CD8-positive, alpha-beta memory T cell (primary cell): Measurements from ENCODE around the gene UBASH3A. TPM values are rescaled to one million over a fixed set of nuclear protein-coding genes. Genes with fewer than 3 reads are reported as not detected.

ENCODE experiments used
- CTCF ChIA-PET: fragments of 350-600 bp; sonication (Branson Sonifier 250); formaldehyde crosslinking; loops from one replicate; lab custom pipeline; 2021; ENCODE audit warnings: antibody characterized with exemption; lab: Charles Lee
- POLR2A ChIA-PET: fragments of 350-600 bp; sonication (Branson Sonifier 250); formaldehyde crosslinking; loops from one replicate; lab custom pipeline; 2021; ENCODE audit warnings: antibody characterized with exemption; lab: Charles Lee
- DNase-seq, 5 donors: peaks; one replicate each; pipeline versions ENCODE4 v3.0.0 to v3.0.0-alpha.2; 2020 to 2022; ENCODE audit warnings: mixed read lengths in 1 of 5
- H3K27ac ChIP-seq: one replicate; pipeline ENCODE4 v1.7.0; 2013; ENCODE audit warnings: low read depth, mild to moderate bottlenecking, low read length, moderate library complexity
- H3K27me3 ChIP-seq: 2 replicates; pipeline ENCODE4 v1.7.0; 2013; ENCODE audit warnings: low read length, mild to moderate bottlenecking; ENCODE audit not compliant: insufficient read depth, poor library complexity, severe bottlenecking
- H3K36me3 ChIP-seq: 2 replicates; pipeline ENCODE4 v1.7.0; 2013; ENCODE audit warnings: mild to moderate bottlenecking, low read length, moderate library complexity; ENCODE audit not compliant: insufficient read depth
- H3K4me1 ChIP-seq: 2 replicates; pipeline ENCODE4 v1.7.0; 2013; ENCODE audit warnings: mild to moderate bottlenecking, low read length, moderate library complexity; ENCODE audit not compliant: insufficient read depth
- H3K4me3 ChIP-seq: 2 replicates; pipeline ENCODE4 v1.7.0; 2013; ENCODE audit warnings: mild to moderate bottlenecking, low read length
- H3K9me3 ChIP-seq: 2 replicates; pipeline ENCODE4 v1.7.0; 2013; ENCODE audit warnings: mild to moderate bottlenecking, low read length
- H3K27ac Mint-ChIP-seq, 8 donors: one replicate each; pipeline ENCODE4 v1.8.0; 2020 to 2021; ENCODE audit warnings: mixed read lengths in 8 of 8, mild to moderate bottlenecking in 6 of 8, inconsistent platforms in 3 of 8, moderate library complexity in 3 of 8
- H3K27me3 Mint-ChIP-seq, 2 donors: one replicate each; pipeline ENCODE4 v1.8.0; 2020 to 2021; ENCODE audit warnings: mixed read lengths in 2 of 2, mild to moderate bottlenecking in 1 of 2, moderate library complexity in 1 of 2
- H3K36me3 Mint-ChIP-seq, 3 donors: one replicate each; pipeline ENCODE4 v1.8.0; 2020 to 2021; ENCODE audit warnings: mixed read lengths in 3 of 3, inconsistent platforms in 1 of 3, mild to moderate bottlenecking in 1 of 3
- H3K4me1 Mint-ChIP-seq, 3 donors: one replicate each; pipeline ENCODE4 v1.8.0; 2020 to 2021; ENCODE audit warnings: mixed read lengths in 3 of 3, inconsistent platforms in 1 of 3, mild to moderate bottlenecking in 1 of 3
- H3K4me3 Mint-ChIP-seq, 7 donors: one replicate each; pipeline ENCODE4 v1.8.0; 2020 to 2021; ENCODE audit warnings: mixed read lengths in 7 of 7, mild to moderate bottlenecking in 6 of 7, moderate library complexity in 4 of 7, inconsistent platforms in 2 of 7
- H3K9me3 Mint-ChIP-seq, 5 donors: one replicate each; pipeline ENCODE4 v1.8.0; 2020 to 2022; ENCODE audit warnings: mixed read lengths in 5 of 5, mild to moderate bottlenecking in 3 of 5, moderate library complexity in 2 of 5, inconsistent platforms in 1 of 5
- polyA plus RNA-seq: library from polyadenylated mRNA; unstranded; fragments of 300-500 nt; fragmentation: Illumina TruSeq; gene quantifications from one replicate; pipeline ENCODE4 v1.2.3, GENCODE V29; 2021
- total RNA-seq, 2 experiments: library from RNA; stranded (reverse); gene quantifications; one replicate each; pipeline ENCODE4 v1.2.3, GENCODE V29; 2021

Gene UBASH3A, protein sequence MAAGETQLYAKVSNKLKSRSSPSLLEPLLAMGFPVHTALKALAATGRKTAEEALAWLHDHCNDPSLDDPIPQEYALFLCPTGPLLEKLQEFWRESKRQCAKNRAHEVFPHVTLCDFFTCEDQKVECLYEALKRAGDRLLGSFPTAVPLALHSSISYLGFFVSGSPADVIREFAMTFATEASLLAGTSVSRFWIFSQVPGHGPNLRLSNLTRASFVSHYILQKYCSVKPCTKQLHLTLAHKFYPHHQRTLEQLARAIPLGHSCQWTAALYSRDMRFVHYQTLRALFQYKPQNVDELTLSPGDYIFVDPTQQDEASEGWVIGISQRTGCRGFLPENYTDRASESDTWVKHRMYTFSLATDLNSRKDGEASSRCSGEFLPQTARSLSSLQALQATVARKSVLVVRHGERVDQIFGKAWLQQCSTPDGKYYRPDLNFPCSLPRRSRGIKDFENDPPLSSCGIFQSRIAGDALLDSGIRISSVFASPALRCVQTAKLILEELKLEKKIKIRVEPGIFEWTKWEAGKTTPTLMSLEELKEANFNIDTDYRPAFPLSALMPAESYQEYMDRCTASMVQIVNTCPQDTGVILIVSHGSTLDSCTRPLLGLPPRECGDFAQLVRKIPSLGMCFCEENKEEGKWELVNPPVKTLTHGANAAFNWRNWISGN
- total RNA-seq (10 to 100 TPM; 36.4 to 38.7 TPM), polyA plus RNA-seq (55.1 TPM)

DNA sequence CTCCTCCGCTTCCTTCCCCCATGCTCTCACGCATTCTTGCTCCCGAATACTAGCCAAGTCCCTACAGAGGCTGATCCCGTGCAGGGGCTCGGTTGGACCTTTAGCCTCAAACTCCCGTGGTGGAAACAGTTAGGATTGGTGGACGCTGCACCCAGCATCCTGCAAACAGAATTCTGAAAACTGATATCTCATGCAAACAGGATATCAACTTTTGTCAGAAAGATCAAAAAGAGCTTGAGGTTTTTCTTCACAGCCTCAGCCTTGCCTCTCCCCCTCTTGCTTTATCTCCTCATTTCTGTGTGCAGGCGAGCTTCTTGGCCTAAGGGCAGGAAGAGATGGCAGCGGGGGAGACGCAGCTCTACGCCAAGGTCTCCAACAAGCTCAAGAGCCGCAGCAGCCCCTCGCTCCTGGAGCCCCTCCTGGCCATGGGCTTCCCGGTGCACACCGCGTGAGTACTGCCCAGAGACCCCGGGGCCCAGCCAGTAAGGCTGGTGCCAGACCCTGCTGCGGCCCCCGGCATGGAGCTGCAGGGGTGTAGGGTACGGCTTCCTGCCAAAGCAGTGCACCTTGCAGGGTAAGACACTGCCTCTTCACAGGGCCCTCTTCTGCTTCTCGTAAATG, at the start of gene UBASH3A:
TSS of gene UBASH3A (plus strand) at position 292 of the 621 bp plus-strand sequence. CDS start at position 336, 44 bp downstream.
- H3K4me3 ChIP-seq = peak within 1 kb of the TSS; percentile 86
- Mint-ChIP-seq H3K9me3 (peaks cover 0 to 6% (median 4%) of the 10 kb centered on the region in 5 donors), H3K36me3 (peaks cover 11 to 38% (median 14%) of the 10 kb centered on the region in 3 donors), H3K4me1 (peaks cover 57 to 74% (median 71%) of the 10 kb centered on the region in 3 donors), H3K4me3 (peak within 1 kb of the TSS; percentile 89 to 95 (median 89)), H3K27ac (peak within 1 kb of the TSS; percentile 83 to 99 (median 96)), H3K27me3 (no peaks in the 10 kb centered on the region)
- H3K9me3 ChIP-seq = no peaks in the 10 kb centered on the region
- peaks cover 16% of the 10 kb centered on the region for H3K36me3 ChIP-seq
- H3K27ac ChIP-seq = peak within 1 kb of the TSS; percentile 64
- CTCF ChIA-PET = interaction anchor here (0.9 to 4.5 kb wide), 16 partner anchors 10 to 165 kb away, joined by 3 to 27 read pairs (median 8); no protein-coding TSS in a partner anchor
- H3K4me1 ChIP-seq = peaks cover 57% of the 10 kb centered on the region
- POLR2A ChIA-PET = interaction anchor here (0.9 to 3.5 kb wide), 11 partner anchors 8 to 184 kb away, joined by 3 to 45 read pairs (median 7); partner anchors contain the start of genes SLC37A1 and TMPRSS3
- peak in 4 of 5 donors; percentile 24 to 84 (median 76) for DNase-seq
- no peaks in the 10 kb centered on the region for H3K27me3 ChIP-seq

DNA sequence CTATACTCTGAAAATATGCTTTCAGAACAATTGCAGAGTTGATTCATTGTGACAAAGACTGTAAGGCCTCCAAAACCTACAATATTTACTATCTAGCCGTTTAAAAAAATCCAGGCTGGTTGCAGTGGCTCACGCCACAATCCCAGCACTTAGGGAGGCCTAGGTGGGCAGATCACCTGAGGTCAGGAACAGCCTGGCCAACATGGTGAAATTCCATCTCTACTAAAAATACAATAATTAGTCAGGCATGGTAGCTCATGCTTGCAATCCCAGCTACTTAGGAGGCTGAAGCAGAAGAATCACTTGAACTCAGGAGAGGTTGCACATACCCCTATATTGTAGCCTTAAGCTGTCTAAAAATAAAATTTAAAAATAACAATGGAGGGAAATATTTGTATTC, 47.7 kb upstream of the UBASH3A start:
- no peaks in the 10 kb centered on the region for H3K36me3 ChIP-seq
- H3K4me1 Mint-ChIP-seq = no peaks in the 10 kb centered on the region
- H3K9me3 Mint-ChIP-seq = peaks cover 16 to 24% (median 22%) of the 10 kb centered on the region in 5 donors
- ChIA-PET CTCF (no interaction called here), POLR2A (no interaction called here)
- H3K36me3 Mint-ChIP-seq = peaks cover 0 to 20% (median 0%) of the 10 kb centered on the region in 3 donors
- H3K9me3 ChIP-seq = no peaks in the 10 kb centered on the region
- H3K27me3 Mint-ChIP-seq = peaks cover 7 to 24% of the 10 kb centered on the region in 2 donors
- no peak overlapping the region for H3K4me3 ChIP-seq
- no peak overlapping the region for H3K4me3 Mint-ChIP-seq
- no peaks in the 10 kb centered on the region for H3K27me3 ChIP-seq
- H3K27ac ChIP-seq = no peak overlapping the region
- no peak overlapping the region for H3K27ac Mint-ChIP-seq
- no peak for DNase-seq
- H3K4me1 ChIP-seq = no peaks in the 10 kb centered on the region

DNA sequence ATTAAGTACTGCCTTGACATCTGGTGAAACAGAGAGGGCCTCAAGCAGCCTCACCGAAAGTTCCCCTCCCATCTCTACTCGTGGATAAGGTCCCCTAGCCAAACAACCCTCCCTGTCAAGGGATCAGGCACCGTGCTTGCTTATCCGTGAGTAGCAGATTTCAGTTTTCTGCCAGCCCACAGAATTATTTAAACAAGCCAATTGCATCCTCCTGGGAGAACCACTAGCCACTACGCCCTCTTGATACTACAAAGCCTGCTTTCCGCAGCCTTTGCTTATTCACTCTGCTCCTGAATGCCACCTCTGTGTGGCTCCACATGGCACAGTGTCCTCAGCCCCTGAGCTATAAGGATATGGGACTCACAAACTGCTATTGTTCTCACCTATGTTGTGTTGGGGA, 47.1 kb upstream of the UBASH3A start:
- no peaks in the 10 kb centered on the region for H3K27me3 ChIP-seq
- H3K9me3 ChIP-seq = no peaks in the 10 kb centered on the region
- H3K4me1 Mint-ChIP-seq = no peaks in the 10 kb centered on the region
- peaks cover 0 to 20% (median 0%) of the 10 kb centered on the region in 3 donors for H3K36me3 Mint-ChIP-seq
- H3K4me3 ChIP-seq = no peak overlapping the region
- no peak overlapping the region for H3K4me3 Mint-ChIP-seq
- no peaks in the 10 kb centered on the region for H3K4me1 ChIP-seq
- ChIA-PET POLR2A (no interaction called here), CTCF (no interaction called here)
- peaks cover 7 to 25% of the 10 kb centered on the region in 2 donors for H3K27me3 Mint-ChIP-seq
- H3K9me3 Mint-ChIP-seq = peaks cover 16 to 24% (median 22%) of the 10 kb centered on the region in 5 donors
- DNase-seq = no peak
- no peak overlapping the region for H3K27ac ChIP-seq
- no peak overlapping the region for H3K27ac Mint-ChIP-seq
- no peaks in the 10 kb centered on the region for H3K36me3 ChIP-seq

DNA sequence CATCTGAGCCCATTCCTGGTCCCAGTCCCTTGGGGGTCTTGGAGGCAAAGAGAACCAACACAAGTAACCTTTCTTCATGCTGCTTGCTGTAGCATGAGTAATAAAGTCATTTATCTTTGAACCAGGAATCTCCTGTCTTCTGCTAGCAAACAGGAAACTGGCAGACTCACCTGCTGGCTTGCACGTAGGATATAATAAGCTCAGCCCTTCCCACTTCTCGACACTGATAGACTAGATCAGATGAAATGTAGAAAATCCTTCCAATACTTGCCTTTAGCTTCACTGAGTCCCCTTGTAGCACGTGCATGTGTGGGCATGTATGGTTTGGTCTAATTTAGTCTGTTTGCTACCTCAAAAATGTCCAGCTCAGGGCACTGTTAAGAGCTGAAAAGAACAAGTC, 46.4 kb upstream of the UBASH3A start:
- CTCF ChIA-PET = no interaction called here

DNA sequence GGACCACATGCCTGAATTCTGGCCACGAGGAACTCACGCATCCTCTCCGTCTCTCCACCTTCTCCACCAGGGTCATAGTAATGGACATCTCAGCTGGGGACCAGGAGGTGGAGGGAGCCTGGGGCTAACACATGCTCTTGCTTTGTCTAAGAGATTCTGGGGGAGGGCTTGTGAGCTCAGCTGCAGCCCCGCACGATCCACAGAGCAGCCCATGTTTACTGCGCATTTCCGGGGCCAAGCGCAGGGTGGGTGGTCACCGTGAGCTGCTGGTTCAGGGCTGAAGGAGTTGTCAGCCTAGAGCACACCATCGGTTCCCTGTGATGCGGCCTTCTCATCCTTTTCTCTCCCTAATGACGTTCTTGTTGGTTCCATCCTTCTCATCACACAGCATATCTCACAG, 45.4 kb upstream of the UBASH3A start:
- Histone ChIP-seq H3K27me3 (no peaks in the 10 kb centered on the region), H3K27ac (no peak overlapping the region), H3K36me3 (no peaks in the 10 kb centered on the region), H3K4me3 (no peak overlapping the region), H3K9me3 (no peaks in the 10 kb centered on the region), H3K4me1 (peaks cover 4% of the 10 kb centered on the region)
- Mint-ChIP-seq H3K27ac (no peak overlapping the region), H3K27me3 (peaks cover 7 to 32% of the 10 kb centered on the region in 2 donors), H3K4me1 (peaks cover 2 to 5% (median 3%) of the 10 kb centered on the region in 3 donors), H3K4me3 (no peak overlapping the region), H3K9me3 (peaks cover 16 to 23% (median 22%) of the 10 kb centered on the region in 5 donors), H3K36me3 (peaks cover 0 to 18% (median 0%) of the 10 kb centered on the region in 3 donors)
- POLR2A ChIA-PET = no interaction called here
- no peak for DNase-seq
- CTCF ChIA-PET = no interaction called here

More for the DNA sequence above, 46.4 kb upstream of the UBASH3A start:
- H3K36me3 Mint-ChIP-seq = peaks cover 0 to 20% (median 0%) of the 10 kb centered on the region in 3 donors
- Histone ChIP-seq H3K27me3 (no peaks in the 10 kb centered on the region), H3K4me1 (no peaks in the 10 kb centered on the region), H3K9me3 (no peaks in the 10 kb centered on the region), H3K27ac (no peak overlapping the region), H3K36me3 (no peaks in the 10 kb centered on the region), H3K4me3 (no peak overlapping the region)
- H3K4me1 Mint-ChIP-seq = no peaks in the 10 kb centered on the region
- POLR2A ChIA-PET = no interaction called here
- H3K9me3 Mint-ChIP-seq = peaks cover 16 to 24% (median 22%) of the 10 kb centered on the region in 5 donors
- H3K27ac Mint-ChIP-seq = no peak overlapping the region
- no peak for DNase-seq
- peaks cover 7 to 31% of the 10 kb centered on the region in 2 donors for H3K27me3 Mint-ChIP-seq
- no peak overlapping the region for H3K4me3 Mint-ChIP-seq

DNA sequence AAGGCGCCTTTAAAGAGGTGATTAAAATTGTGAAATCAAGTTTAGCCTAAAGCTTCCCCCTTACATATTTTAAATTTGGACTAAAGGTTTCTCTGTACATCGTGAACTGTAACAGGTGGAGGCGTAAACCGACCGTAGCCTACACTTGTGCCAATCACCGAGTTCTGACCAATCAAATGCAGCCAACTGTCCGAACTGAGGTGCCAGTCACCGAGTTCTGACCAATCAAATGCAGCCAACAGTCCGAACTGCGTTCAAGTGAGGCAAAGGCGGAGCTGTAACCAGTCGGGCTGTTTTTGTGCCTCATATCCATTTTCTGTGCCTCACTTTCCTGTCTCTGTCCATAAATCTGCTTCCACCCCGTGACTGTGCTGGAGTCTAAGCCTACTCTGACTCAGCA, 44.8 kb upstream of the UBASH3A start:
- Histone ChIP-seq H3K36me3 (no peaks in the 10 kb centered on the region), H3K27me3 (no peaks in the 10 kb centered on the region), H3K4me3 (no peak overlapping the region), H3K4me1 (peaks cover 4% of the 10 kb centered on the region), H3K27ac (no peak overlapping the region), H3K9me3 (no peaks in the 10 kb centered on the region)
- peaks cover 7 to 32% of the 10 kb centered on the region in 2 donors for H3K27me3 Mint-ChIP-seq
- no peak overlapping the region for H3K4me3 Mint-ChIP-seq
- POLR2A ChIA-PET = no interaction called here
- peaks cover 16 to 21% (median 20%) of the 10 kb centered on the region in 5 donors for H3K9me3 Mint-ChIP-seq
- no peak for DNase-seq
- CTCF ChIA-PET = no interaction called here
- H3K4me1 Mint-ChIP-seq = peaks cover 4 to 7% (median 4%) of the 10 kb centered on the region in 3 donors
- H3K27ac Mint-ChIP-seq = no peak overlapping the region
- peaks cover 0 to 12% (median 0%) of the 10 kb centered on the region in 3 donors for H3K36me3 Mint-ChIP-seq

DNA sequence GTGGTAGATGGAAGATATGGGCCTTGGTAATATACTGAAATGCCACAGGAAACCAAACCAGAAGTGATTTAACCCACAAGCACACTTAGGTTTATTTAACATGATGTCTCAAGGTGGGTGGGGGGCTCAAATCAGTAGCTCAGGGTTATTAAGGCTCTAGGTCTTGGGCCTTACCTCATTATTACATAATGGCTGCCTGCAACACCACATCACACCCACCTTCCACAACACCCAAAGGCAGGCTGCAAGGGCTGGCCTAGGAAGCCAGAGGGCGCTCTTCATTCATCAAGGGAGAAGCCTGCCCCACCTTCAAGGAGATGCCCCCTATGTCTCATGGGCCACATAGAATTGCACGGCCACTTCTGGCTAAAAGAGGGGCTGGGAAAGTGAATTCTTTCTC, 43.4 kb upstream of the UBASH3A start:
- peaks cover 0 to 4% (median 0%) of the 10 kb centered on the region in 3 donors for H3K36me3 Mint-ChIP-seq
- Histone ChIP-seq H3K4me3 (no peak overlapping the region), H3K27me3 (no peaks in the 10 kb centered on the region), H3K4me1 (peaks cover 4% of the 10 kb centered on the region), H3K36me3 (no peaks in the 10 kb centered on the region), H3K9me3 (no peaks in the 10 kb centered on the region), H3K27ac (no peak overlapping the region)
- H3K27me3 Mint-ChIP-seq = peaks cover 7 to 22% of the 10 kb centered on the region in 2 donors
- H3K9me3 Mint-ChIP-seq = peaks cover 3 to 13% (median 10%) of the 10 kb centered on the region in 5 donors
- ChIA-PET POLR2A (no interaction called here), CTCF (interaction anchor here (1.0 to 1.6 kb wide), 3 partner anchors 21 to 85 kb away, joined by 3 to 5 read pairs (median 3); partner anchors contain the start of gene UBASH3A)
- peaks cover 4 to 7% (median 4%) of the 10 kb centered on the region in 3 donors for H3K4me1 Mint-ChIP-seq
- no peak for DNase-seq
- no peak overlapping the region for H3K27ac Mint-ChIP-seq
- H3K4me3 Mint-ChIP-seq = no peak overlapping the region
